Vagina (tissue), 2 donors: ENCODE results near the gene MYH7B.

Experiments used
- CTCF ChIP-seq, 3 experiments: fragments of 450-650 bp in 2 of 3; fragments of 200-600 bp in 1 of 3; sonication (generic) in 1 of 3; IDR thresholded peaks; one replicate each; pipeline ENCODE4 v1.5.1; 2017 to 2019; ENCODE audit warnings: antibody characterized with exemption in 3 of 3, mild to moderate bottlenecking in 2 of 3, moderate library complexity in 2 of 3
- POLR2AphosphoS5 ChIP-seq, 2 donors: sonication (generic); formaldehyde crosslinking; IDR thresholded peaks; one replicate each; pipeline ENCODE4 v1.9.0; 2017; ENCODE audit warnings: antibody characterized with exemption in 2 of 2, mild to moderate bottlenecking in 2 of 2, low read depth in 1 of 2; ENCODE audit not compliant: insufficient read depth in 1 of 2

GRCh38 chr20:34907616-34908469 lies 47.8 kb upstream of the MYH7B start:
- TF ChIP-seq CTCF (IDR thresholded peaks at IDR 0.05) (no peak), POLR2AphosphoS5 (IDR thresholded peaks at IDR 0.05; ENCODE audit: insufficient read depth in 1 of 2, low read depth in 1 of 2) (peak in 1 of 2 donors; percentile 69)
